Transverse colon (tissue), 3 donors: ENCODE results near the gene NFKBIZ.

Experiments used
- CTCF ChIP-seq, 5 experiments: fragments of 200-600 bp in 3 of 5; fragments of 450-650 bp in 2 of 5; sonication (generic) in 3 of 5; IDR thresholded peaks; 1 replicate in 2 of 5; 2 replicates in 3 of 5; pipeline ENCODE4 v1.5.1; 2016 to 2017; ENCODE audit warnings: antibody characterized with exemption in 5 of 5, inconsistent platforms in 3 of 5, mild to moderate bottlenecking in 2 of 5, moderate library complexity in 1 of 5
- POLR2A ChIP-seq: fragments of 450-650 bp; IDR thresholded peaks from one replicate; pipeline ENCODE4 v1.6.1; 2016; ENCODE audit warnings: antibody characterized with exemption, mild to moderate bottlenecking, moderate library complexity

GRCh38 chr3:101838691-101839090 lies 10.6 kb upstream of the NFKBIZ start:
- TF ChIP-seq CTCF (IDR thresholded peaks at IDR 0.05) (no peak), POLR2A (no peak)
